ENCODE data around the gene PREB.

PREB gene

DNA sequence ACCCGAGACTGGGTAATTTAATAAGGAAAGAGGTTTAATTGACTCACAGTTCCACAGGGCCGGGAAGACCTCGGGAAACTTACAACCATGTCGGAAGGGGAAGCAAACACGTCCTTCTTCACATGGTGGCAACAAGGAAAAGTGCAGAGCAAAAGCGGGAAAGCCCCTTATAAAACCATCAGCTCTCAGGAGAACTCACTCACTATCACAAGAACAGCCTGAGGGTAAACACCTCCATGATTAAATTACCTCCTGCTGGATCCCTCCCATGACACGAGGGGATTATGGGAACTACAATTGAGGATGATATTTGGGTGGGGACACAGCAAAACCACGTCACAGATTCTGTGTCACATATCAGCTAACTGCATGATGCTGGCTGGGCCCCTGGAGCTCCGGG is 25.8 kb upstream of the PREB start:
- H3K4me3 ChIP-seq (ENCODE audit: low read depth, low read length), result no peak overlapping the region
- no peak for DNase-seq (ENCODE audit: low read depth)
- no peak for TF ChIP-seq CTCF (IDR thresholded peaks at IDR 0.05; ENCODE audit: control insufficient read depth, extremely low read depth, insufficient read depth)

DNA sequence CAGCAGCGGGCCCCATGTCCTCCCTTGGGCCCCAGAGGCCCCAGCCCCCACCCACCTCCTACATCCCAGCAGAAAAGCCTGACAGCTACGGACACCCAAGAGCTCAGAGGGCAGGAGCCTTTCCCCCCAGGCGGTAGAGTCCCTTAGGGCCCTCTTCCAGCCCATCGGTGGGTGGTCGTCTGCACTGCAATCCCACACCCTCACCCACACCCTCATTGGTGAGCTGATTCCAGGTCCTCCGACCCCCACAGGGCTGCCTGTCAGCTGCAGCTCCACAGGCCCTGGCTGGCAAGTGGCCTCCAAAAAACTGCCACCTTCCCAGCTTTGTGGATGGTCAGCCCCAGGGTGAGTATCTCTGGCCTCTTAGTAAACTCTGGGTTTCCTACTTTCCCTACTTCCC is 24.8 kb upstream of the PREB start:
- TF ChIP-seq CTCF (IDR thresholded peaks at IDR 0.05; ENCODE audit: control insufficient read depth, extremely low read depth, insufficient read depth), result no peak
- H3K4me3 ChIP-seq (ENCODE audit: low read depth, low read length), result no peak overlapping the region
- no peak for DNase-seq (ENCODE audit: low read depth)

- DNase-seq (ENCODE audit: low read depth), result no peak
- H3K4me3 ChIP-seq (ENCODE audit: low read depth, low read length), result no peak overlapping the region
- TF ChIP-seq CTCF (IDR thresholded peaks at IDR 0.05; ENCODE audit: control insufficient read depth, extremely low read depth, insufficient read depth), result no peak
Observed at GRCh38 chr2:27158468-27158867, 24.0 kb upstream of the PREB start.

DNA sequence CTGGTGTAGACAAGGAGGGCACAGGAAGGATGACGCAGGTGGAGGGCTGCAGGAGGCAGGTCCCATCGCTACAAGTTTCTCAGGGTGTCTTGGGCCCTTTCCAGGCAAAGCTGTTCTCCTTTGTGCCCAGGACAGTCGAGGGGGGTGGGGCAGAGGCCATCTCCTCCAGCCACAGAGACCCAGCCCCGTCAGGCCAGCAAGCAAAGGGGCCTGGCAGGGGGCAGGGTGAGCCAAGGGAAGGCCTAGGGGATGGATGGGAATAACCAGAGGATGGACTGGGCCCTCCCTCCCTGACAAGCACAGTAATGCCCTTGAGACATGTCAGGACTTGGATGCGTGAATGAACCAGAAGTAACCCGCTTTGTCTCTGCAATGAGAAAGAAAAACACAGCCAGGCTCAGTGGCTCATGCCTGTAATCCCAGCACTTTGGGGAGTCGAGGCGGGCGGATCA is 20.7 kb upstream of the PREB start:
- H3K4me3 ChIP-seq (ENCODE audit: low read depth, low read length), result no peak overlapping the region
- no peak for DNase-seq (ENCODE audit: low read depth)
- no peak for TF ChIP-seq CTCF (IDR thresholded peaks at IDR 0.05; ENCODE audit: control insufficient read depth, extremely low read depth, insufficient read depth)

DNA sequence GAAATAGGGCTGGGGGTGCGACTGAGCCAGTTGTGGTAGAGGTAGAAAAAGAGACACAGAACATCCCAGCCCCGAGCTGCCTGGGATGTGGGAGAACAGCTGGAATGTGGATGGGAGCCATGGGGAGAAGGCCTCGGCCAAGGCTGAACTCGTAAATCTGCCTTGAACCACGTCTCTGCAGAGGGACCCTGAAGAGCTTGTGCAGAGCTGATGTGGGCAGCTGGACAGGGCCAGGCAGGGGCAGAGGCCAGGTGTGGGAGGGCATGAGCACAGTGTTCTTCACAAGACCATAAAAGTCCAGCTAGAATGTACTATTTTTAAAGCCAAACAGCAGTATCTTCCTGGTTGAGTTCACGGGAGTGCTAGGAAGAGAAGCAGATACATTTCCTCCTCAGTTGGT is 20.1 kb upstream of the PREB start:
- TF ChIP-seq CTCF (IDR thresholded peaks at IDR 0.05; ENCODE audit: control insufficient read depth, extremely low read depth, insufficient read depth), result no peak

GRCh38 chr2:27152796-27153464 is 18.5 kb upstream of the PREB start:
- H3K4me3 ChIP-seq (ENCODE audit: low read depth, low read length), result no peak overlapping the region
- TF ChIP-seq CTCF (IDR thresholded peaks at IDR 0.05; ENCODE audit: control insufficient read depth, extremely low read depth, insufficient read depth), result no peak
- DNase-seq (ENCODE audit: low read depth), result no peak

More for the DNA sequence above, 20.1 kb upstream of the PREB start:
- no peak overlapping the region for H3K4me3 ChIP-seq (ENCODE audit: low read depth, low read length)
- DNase-seq (ENCODE audit: low read depth), result no peak

All from LNCaP clone FGC (cell line).